GM23338 (cell line): ENCODE data around the gene CYFIP2. TPM values are rescaled to one million over a fixed set of nuclear protein-coding genes. Genes with fewer than 3 reads are reported as not detected.

Experiments
- ATAC-seq: fragments of 200-7000 bp; cut with Tn5 transposase; 3 replicates; pipeline ENCODE4 v1.9.1; 2020
- DNase-seq: peaks from one replicate; pipeline ENCODE4 v3.0.0-alpha.2; 2015; ENCODE audit warnings: low spot score
- H2AFZ ChIP-seq: fragments of 200-600 bp; sonication (generic); 2 replicates; pipeline ENCODE4 v1.8.0; 2016; ENCODE audit warnings: antibody characterized with exemption, mild to moderate bottlenecking, moderate library complexity
- H3F3A ChIP-seq: fragments of 200-600 bp; sonication (generic); replicated peaks from 2 replicates; pipeline ENCODE4 v1.8.0; 2017; ENCODE audit warnings: antibody characterized with exemption, mixed run types, low read depth
- H3K27ac ChIP-seq: fragments of 200-600 bp; sonication (generic); 2 replicates; pipeline ENCODE4 v1.6.1; 2016; ENCODE audit warnings: low read depth
- H3K27me3 ChIP-seq: fragments of 200-600 bp; sonication (generic); 2 replicates; pipeline ENCODE4 v1.8.0; 2016; ENCODE audit warnings: mild to moderate bottlenecking, mixed run types, moderate library complexity; ENCODE audit not compliant: insufficient read depth
- H3K36me3 ChIP-seq: fragments of 200-600 bp; sonication (generic); 2 replicates; pipeline ENCODE4 v1.8.0; 2016; ENCODE audit warnings: mild to moderate bottlenecking; ENCODE audit not compliant: insufficient read depth
- H3K4me1 ChIP-seq: fragments of 200-600 bp; sonication (generic); 2 replicates; pipeline ENCODE4 v1.8.0; 2016; ENCODE audit warnings: mild to moderate bottlenecking, moderate library complexity; ENCODE audit not compliant: insufficient read depth
- H3K4me2 ChIP-seq: fragments of 200-600 bp; sonication (generic); 2 replicates; pipeline ENCODE4 v1.7.1; 2017; ENCODE audit warnings: mixed run types
- H3K4me3 ChIP-seq: fragments of 200-600 bp; sonication (generic); 2 replicates; pipeline ENCODE4 v1.6.1; 2016; ENCODE audit warnings: mixed run types
- H3K79me2 ChIP-seq: fragments of 200-600 bp; sonication (generic); replicated peaks from 2 replicates; pipeline ENCODE4 v1.8.0; 2017; ENCODE audit warnings: mild to moderate bottlenecking; ENCODE audit not compliant: insufficient read depth
- H3K9me2 ChIP-seq: fragments of 200-600 bp; sonication (generic); 2 replicates; pipeline ENCODE4 v1.8.0; 2017; ENCODE audit not compliant: insufficient read depth
- H4K20me1 ChIP-seq: fragments of 200-600 bp; sonication (generic); replicated peaks from 2 replicates; pipeline ENCODE4 v1.8.0; 2017; ENCODE audit warnings: mild to moderate bottlenecking; ENCODE audit not compliant: insufficient read depth
- H3K27ac Mint-ChIP-seq: 2 replicates; pipeline ENCODE4 v1.8.0; 2020; ENCODE audit warnings: inconsistent platforms, mild to moderate bottlenecking, moderate library complexity, mixed read lengths
- H3K27me3 Mint-ChIP-seq: 3 replicates; pipeline ENCODE4 v1.8.0; 2022; ENCODE audit warnings: low read depth, mild to moderate bottlenecking, moderate library complexity, mixed read lengths, inconsistent platforms; ENCODE audit not compliant: insufficient read depth, poor library complexity
- H3K36me3 Mint-ChIP-seq: 3 replicates; pipeline ENCODE4 v1.8.0; 2021; ENCODE audit warnings: low read depth, mild to moderate bottlenecking, inconsistent platforms, moderate library complexity, mixed read lengths
- H3K4me1 Mint-ChIP-seq: 3 replicates; pipeline ENCODE4 v1.8.0; 2020; ENCODE audit warnings: mild to moderate bottlenecking, inconsistent platforms, mixed read lengths
- H3K4me3 Mint-ChIP-seq: 3 replicates; pipeline ENCODE4 v1.8.0; 2021; ENCODE audit warnings: moderate library complexity, mild to moderate bottlenecking, inconsistent platforms, mixed read lengths
- H3K9me3 Mint-ChIP-seq: 3 replicates; pipeline ENCODE4 v1.8.0; 2020; ENCODE audit warnings: moderate library complexity, mild to moderate bottlenecking, inconsistent platforms, mixed read lengths
- CREB1 ChIP-seq: fragments of 250-450 bp; sonication (Bioruptor Pico); IDR thresholded peaks from 2 replicates; pipeline ENCODE4 v1.5.0; 2020; ENCODE audit warnings: low read depth, mild to moderate bottlenecking, moderate library complexity
- EZH2 ChIP-seq: fragments of 200-600 bp; sonication (generic); IDR thresholded peaks from one replicate; pipeline ENCODE4 v1.8.0; 2017; ENCODE audit warnings: antibody characterized with exemption, mild to moderate bottlenecking, low read depth; ENCODE audit not compliant: unreplicated experiment
- EZH2phosphoT487 ChIP-seq: fragments of 200-600 bp; sonication (generic); IDR thresholded peaks from one replicate; pipeline ENCODE4 v1.8.1; 2018; ENCODE audit warnings: antibody characterized with exemption; ENCODE audit not compliant: unreplicated experiment
- JUNB ChIP-seq: IDR thresholded peaks from one replicate; pipeline ENCODE4 v1.6.1; 2016; ENCODE audit warnings: antibody characterized with exemption; ENCODE audit not compliant: unreplicated experiment
- NANOG ChIP-seq: IDR thresholded peaks from 2 replicates; pipeline ENCODE4 v1.6.1; 2016; ENCODE audit warnings: antibody characterized with exemption, borderline replicate concordance
- POLR2AphosphoS5 ChIP-seq: IDR thresholded peaks from 2 replicates; pipeline ENCODE4 v1.6.1; 2016; ENCODE audit warnings: antibody characterized with exemption, low read depth
- STAT1 ChIP-seq: IDR thresholded peaks from one replicate; pipeline ENCODE4 v1.6.1; 2016; ENCODE audit warnings: antibody characterized with exemption; ENCODE audit not compliant: unreplicated experiment
- ZNF114 ChIP-seq: fragments of 250-450 bp; sonication (Bioruptor Pico); IDR thresholded peaks from 2 replicates; pipeline ENCODE4 v1.5.0; 2020; ENCODE audit warnings: mild to moderate bottlenecking, moderate library complexity
- ZNF331 ChIP-seq: fragments of 250-450 bp; sonication (Bioruptor Pico); IDR thresholded peaks from 2 replicates; pipeline ENCODE4 v1.5.0; 2020; ENCODE audit warnings: low read depth, mild to moderate bottlenecking, moderate library complexity
- polyA plus RNA-seq: library from polyadenylated mRNA; unstranded; fragments of >200 nt; fragmentation: Nextera tagmentation; extraction: Ambion mirVana; gene quantifications from 2 replicates; pipeline ENCODE4 v1.2.1, GENCODE V29; 2016
- total RNA-seq: library from RNA; depleted of rRNA; stranded (reverse); fragments of >200 nt; shearing (Covaris generic); gene quantifications from 2 replicates; pipeline ENCODE4 v1.2.3, GENCODE V29; 2014
- TF ChIP-seq, protein P1 (sequence below), 2 experiments: fragments of 200-600 bp in 1 of 2; sonication (generic) in 1 of 2; conservative IDR thresholded peaks; 2 replicates each; pipeline versions ENCODE4 v1.5.1 to v1.6.1; 2016 to 2017; ENCODE audit warnings: antibody characterized with exemption in 2 of 2, low read depth in 2 of 2, mild to moderate bottlenecking in 2 of 2, moderate library complexity in 1 of 2
- TF ChIP-seq, protein P2 (sequence below): IDR thresholded peaks from 2 replicates; pipeline ENCODE4 v1.6.1; 2016; ENCODE audit warnings: antibody characterized with exemption
- TF ChIP-seq, protein P3 (sequence below): IDR thresholded peaks from one replicate; pipeline ENCODE4 v1.6.1; 2018; ENCODE audit warnings: antibody characterized with exemption; ENCODE audit not compliant: unreplicated experiment
- TF ChIP-seq, protein P4 (sequence below): fragments of 250-450 bp; sonication (Bioruptor Pico); IDR thresholded peaks from 2 replicates; pipeline ENCODE4 v1.5.0; 2020; ENCODE audit warnings: mild to moderate bottlenecking, moderate library complexity

The CYFIP2 gene
- total and polyA plus RNA-seq, 2 experiments from 2014 or later, result 54.1 to 98.4 TPM

DNA sequence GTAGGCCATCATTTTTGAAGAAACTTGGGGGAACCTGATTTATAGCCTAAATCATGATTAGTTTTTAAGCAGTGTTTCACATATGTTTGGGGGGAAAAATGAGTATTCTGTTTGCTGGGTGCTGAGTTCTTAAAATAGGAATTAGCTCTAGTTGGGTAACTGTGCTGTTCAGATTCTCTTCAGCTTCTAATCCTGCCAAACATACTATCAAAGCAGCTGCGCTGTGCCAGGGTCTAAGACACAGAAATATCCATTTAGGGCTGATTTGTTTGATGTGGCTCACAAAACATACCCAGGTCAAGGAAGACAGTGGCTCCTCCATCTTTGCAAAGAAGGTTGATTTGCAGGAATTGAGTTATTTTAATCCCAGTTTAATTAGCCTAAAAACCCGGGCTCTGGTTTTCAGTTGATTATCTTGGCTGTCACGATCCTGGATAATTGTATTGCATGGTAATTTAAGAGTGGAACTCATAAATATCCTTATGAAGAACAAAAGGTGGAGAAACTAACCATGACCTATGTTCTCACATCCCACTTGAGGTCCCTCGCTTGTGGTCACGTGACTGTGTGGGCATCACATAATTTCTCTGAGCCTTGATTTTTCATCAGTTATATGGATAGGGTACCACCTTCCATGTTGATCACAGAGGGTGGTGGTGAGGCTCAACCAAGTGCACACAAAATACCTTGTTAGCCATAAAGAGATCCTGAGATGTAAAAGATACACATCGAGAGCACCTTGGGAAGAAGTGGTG is 18.7 kb downstream of the CYFIP2 start:
- peaks cover 54% of the 10 kb centered on the region for H3K79me2 ChIP-seq
- no peaks in the 10 kb centered on the region for H3K27me3 Mint-ChIP-seq
- TF ChIP-seq, protein P1, sequence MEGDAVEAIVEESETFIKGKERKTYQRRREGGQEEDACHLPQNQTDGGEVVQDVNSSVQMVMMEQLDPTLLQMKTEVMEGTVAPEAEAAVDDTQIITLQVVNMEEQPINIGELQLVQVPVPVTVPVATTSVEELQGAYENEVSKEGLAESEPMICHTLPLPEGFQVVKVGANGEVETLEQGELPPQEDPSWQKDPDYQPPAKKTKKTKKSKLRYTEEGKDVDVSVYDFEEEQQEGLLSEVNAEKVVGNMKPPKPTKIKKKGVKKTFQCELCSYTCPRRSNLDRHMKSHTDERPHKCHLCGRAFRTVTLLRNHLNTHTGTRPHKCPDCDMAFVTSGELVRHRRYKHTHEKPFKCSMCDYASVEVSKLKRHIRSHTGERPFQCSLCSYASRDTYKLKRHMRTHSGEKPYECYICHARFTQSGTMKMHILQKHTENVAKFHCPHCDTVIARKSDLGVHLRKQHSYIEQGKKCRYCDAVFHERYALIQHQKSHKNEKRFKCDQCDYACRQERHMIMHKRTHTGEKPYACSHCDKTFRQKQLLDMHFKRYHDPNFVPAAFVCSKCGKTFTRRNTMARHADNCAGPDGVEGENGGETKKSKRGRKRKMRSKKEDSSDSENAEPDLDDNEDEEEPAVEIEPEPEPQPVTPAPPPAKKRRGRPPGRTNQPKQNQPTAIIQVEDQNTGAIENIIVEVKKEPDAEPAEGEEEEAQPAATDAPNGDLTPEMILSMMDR (conservative IDR thresholded peaks at IDR 0.05; ENCODE audit: low read depth in 2 of 2), result no peak
- TF ChIP-seq ZNF114 (CRISPR knock-in tag) (no peak), NANOG (no peak), STAT1 (no peak), EZH2phosphoT487 (no peak), POLR2AphosphoS5 (no peak), JUNB (no peak), EZH2 (no peak), ZNF331 (CRISPR knock-in tag) (no peak), CREB1 (CRISPR knock-in tag) (no peak)
- TF ChIP-seq, protein P2, sequence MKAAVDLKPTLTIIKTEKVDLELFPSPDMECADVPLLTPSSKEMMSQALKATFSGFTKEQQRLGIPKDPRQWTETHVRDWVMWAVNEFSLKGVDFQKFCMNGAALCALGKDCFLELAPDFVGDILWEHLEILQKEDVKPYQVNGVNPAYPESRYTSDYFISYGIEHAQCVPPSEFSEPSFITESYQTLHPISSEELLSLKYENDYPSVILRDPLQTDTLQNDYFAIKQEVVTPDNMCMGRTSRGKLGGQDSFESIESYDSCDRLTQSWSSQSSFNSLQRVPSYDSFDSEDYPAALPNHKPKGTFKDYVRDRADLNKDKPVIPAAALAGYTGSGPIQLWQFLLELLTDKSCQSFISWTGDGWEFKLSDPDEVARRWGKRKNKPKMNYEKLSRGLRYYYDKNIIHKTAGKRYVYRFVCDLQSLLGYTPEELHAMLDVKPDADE, result no peak
- TF ChIP-seq, protein P3, sequence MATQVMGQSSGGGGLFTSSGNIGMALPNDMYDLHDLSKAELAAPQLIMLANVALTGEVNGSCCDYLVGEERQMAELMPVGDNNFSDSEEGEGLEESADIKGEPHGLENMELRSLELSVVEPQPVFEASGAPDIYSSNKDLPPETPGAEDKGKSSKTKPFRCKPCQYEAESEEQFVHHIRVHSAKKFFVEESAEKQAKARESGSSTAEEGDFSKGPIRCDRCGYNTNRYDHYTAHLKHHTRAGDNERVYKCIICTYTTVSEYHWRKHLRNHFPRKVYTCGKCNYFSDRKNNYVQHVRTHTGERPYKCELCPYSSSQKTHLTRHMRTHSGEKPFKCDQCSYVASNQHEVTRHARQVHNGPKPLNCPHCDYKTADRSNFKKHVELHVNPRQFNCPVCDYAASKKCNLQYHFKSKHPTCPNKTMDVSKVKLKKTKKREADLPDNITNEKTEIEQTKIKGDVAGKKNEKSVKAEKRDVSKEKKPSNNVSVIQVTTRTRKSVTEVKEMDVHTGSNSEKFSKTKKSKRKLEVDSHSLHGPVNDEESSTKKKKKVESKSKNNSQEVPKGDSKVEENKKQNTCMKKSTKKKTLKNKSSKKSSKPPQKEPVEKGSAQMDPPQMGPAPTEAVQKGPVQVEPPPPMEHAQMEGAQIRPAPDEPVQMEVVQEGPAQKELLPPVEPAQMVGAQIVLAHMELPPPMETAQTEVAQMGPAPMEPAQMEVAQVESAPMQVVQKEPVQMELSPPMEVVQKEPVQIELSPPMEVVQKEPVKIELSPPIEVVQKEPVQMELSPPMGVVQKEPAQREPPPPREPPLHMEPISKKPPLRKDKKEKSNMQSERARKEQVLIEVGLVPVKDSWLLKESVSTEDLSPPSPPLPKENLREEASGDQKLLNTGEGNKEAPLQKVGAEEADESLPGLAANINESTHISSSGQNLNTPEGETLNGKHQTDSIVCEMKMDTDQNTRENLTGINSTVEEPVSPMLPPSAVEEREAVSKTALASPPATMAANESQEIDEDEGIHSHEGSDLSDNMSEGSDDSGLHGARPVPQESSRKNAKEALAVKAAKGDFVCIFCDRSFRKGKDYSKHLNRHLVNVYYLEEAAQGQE, result no peak
- TF ChIP-seq, protein P4, sequence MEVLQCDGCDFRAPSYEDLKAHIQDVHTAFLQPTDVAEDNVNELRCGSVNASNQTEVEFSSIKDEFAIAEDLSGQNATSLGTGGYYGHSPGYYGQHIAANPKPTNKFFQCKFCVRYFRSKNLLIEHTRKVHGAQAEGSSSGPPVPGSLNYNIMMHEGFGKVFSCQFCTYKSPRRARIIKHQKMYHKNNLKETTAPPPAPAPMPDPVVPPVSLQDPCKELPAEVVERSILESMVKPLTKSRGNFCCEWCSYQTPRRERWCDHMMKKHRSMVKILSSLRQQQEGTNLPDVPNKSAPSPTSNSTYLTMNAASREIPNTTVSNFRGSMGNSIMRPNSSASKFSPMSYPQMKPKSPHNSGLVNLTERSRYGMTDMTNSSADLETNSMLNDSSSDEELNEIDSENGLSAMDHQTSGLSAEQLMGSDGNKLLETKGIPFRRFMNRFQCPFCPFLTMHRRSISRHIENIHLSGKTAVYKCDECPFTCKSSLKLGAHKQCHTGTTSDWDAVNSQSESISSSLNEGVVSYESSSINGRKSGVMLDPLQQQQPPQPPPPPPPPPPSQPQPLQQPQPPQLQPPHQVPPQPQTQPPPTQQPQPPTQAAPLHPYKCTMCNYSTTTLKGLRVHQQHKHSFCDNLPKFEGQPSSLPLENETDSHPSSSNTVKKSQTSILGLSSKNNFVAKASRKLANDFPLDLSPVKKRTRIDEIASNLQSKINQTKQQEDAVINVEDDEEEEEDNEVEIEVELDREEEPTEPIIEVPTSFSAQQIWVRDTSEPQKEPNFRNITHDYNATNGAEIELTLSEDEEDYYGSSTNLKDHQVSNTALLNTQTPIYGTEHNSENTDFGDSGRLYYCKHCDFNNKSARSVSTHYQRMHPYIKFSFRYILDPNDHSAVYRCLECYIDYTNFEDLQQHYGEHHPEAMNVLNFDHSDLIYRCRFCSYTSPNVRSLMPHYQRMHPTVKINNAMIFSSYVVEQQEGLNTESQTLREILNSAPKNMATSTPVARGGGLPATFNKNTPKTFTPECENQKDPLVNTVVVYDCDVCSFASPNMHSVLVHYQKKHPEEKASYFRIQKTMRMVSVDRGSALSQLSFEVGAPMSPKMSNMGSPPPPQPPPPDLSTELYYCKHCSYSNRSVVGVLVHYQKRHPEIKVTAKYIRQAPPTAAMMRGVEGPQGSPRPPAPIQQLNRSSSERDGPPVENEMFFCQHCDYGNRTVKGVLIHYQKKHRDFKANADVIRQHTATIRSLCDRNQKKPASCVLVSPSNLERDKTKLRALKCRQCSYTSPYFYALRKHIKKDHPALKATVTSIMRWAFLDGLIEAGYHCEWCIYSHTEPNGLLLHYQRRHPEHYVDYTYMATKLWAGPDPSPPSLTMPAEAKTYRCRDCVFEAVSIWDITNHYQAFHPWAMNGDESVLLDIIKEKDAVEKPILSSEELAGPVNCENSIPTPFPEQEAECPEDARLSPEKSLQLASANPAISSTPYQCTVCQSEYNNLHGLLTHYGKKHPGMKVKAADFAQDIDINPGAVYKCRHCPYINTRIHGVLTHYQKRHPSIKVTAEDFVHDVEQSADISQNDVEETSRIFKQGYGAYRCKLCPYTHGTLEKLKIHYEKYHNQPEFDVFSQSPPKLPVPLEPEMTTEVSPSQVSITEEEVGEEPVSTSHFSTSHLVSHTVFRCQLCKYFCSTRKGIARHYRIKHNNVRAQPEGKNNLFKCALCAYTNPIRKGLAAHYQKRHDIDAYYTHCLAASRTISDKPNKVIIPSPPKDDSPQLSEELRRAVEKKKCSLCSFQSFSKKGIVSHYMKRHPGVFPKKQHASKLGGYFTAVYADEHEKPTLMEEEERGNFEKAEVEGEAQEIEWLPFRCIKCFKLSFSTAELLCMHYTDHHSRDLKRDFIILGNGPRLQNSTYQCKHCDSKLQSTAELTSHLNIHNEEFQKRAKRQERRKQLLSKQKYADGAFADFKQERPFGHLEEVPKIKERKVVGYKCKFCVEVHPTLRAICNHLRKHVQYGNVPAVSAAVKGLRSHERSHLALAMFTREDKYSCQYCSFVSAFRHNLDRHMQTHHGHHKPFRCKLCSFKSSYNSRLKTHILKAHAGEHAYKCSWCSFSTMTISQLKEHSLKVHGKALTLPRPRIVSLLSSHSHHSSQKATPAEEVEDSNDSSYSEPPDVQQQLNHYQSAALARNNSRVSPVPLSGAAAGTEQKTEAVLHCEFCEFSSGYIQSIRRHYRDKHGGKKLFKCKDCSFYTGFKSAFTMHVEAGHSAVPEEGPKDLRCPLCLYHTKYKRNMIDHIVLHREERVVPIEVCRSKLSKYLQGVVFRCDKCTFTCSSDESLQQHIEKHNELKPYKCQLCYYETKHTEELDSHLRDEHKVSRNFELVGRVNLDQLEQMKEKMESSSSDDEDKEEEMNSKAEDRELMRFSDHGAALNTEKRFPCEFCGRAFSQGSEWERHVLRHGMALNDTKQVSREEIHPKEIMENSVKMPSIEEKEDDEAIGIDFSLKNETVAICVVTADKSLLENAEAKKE (CRISPR knock-in tag), result no peak
- H3K4me2 ChIP-seq, result no peak overlapping the region
- H3K4me3 ChIP-seq, result no peak overlapping the region
- H4K20me1 ChIP-seq, result peaks cover 18% of the 10 kb centered on the region; the same call in 1 of the 2 replicates
- H3K36me3 ChIP-seq, result 0 out of 2 replicates have a peak, but pooled peaks cover 2% of the 10 kb centered on the region
- no peaks in the 10 kb centered on the region for H3F3A ChIP-seq
- H2AFZ ChIP-seq, result no peak overlapping the region
- no peak overlapping the region for H3K4me3 Mint-ChIP-seq
- no peaks in the 10 kb centered on the region for H3K9me2 ChIP-seq
- peaks cover 3% of the 10 kb centered on the region; the same call in 1 of the 3 replicates for H3K4me1 Mint-ChIP-seq
- H3K36me3 Mint-ChIP-seq, result peaks cover 13% of the 10 kb centered on the region; the same call in 2 of the 3 replicates
- no peaks in the 10 kb centered on the region for H3K27me3 ChIP-seq
- DNase-seq (no peak), ATAC-seq (no peak)
- H3K27ac Mint-ChIP-seq, result no peak overlapping the region
- H3K27ac ChIP-seq, result no peak overlapping the region
- no peaks in the 10 kb centered on the region for H3K9me3 Mint-ChIP-seq
- no peaks in the 10 kb centered on the region for H3K4me1 ChIP-seq
